AG10803 (cell line): ENCODE measurements around the gene H6PD.
A peak's percentile ranks its signal among the peaks of the same experiment; 100 is the strongest.

ENCODE experiments used
- DNase-seq: peaks from one replicate; pipeline ENCODE4 v3.0.0; 2010; ENCODE audit warnings: low read depth
- H3K4me3 ChIP-seq: 2 replicates; pipeline ENCODE4 v1.5.1; 2011; ENCODE audit warnings: mild to moderate bottlenecking, low read length, control low read depth
- CTCF ChIP-seq: conservative IDR thresholded peaks from 2 replicates; pipeline ENCODE4 v1.5.1; 2011; ENCODE audit warnings: mild to moderate bottlenecking, low read length, control low read depth, inconsistent platforms

Gene H6PD

GRCh38 chr1:9275567-9276034 lies 41.0 kb downstream of the H6PD start:
- TF ChIP-seq CTCF: peak; percentile 14
- DNase-seq: peak; percentile 85
- H3K4me3 ChIP-seq: no peak overlapping the region; the same call in 1 of the 2 replicates

GRCh38 chr1:9278116-9278515 lies 43.5 kb downstream of the H6PD start:
- DNase-seq: peak; percentile 37
- H3K4me3 ChIP-seq: no peak overlapping the region
- TF ChIP-seq CTCF: no peak

GRCh38 chr1:9278585-9279153 lies 44.1 kb downstream of the H6PD start:
- TF ChIP-seq CTCF: no peak
- no peak overlapping the region for H3K4me3 ChIP-seq
- DNase-seq: no peak

GRCh38 chr1:9279172-9279840 lies 44.7 kb downstream of the H6PD start:
- TF ChIP-seq CTCF: no peak
- no peak for DNase-seq

GRCh38 chr1:9280015-9280860 lies 45.7 kb downstream of the H6PD start:
- peak overlapping the region; percentile 27 for H3K4me3 ChIP-seq
- TF ChIP-seq CTCF: peak; percentile 32
- DNase-seq: peak; percentile 95

More at GRCh38 chr1:9279172-9279840, 44.7 kb downstream of the H6PD start:
- no peak overlapping the region for H3K4me3 ChIP-seq

- no peak for TF ChIP-seq CTCF
- H3K4me3 ChIP-seq: no peak overlapping the region
- DNase-seq: peak; percentile 88
Measured at GRCh38 chr1:9281071-9281827, 46.7 kb downstream of the H6PD start.
